Hepatocyte (in vitro differentiated cells): Measurements from ENCODE around the gene B3GNT9. TPM values are rescaled to one million over a fixed set of nuclear protein-coding genes. Genes with fewer than 3 reads are reported as not detected.

Source experiments
- DNase-seq: peaks from one replicate; pipeline ENCODE4 v3.0.0-alpha.2; 2016; ENCODE audit warnings: low spot score
- H2AFZ ChIP-seq: fragments of 200-600 bp; sonication (generic); 2 replicates; pipeline ENCODE4 v1.6.0; 2016; ENCODE audit warnings: antibody characterized with exemption, mild to moderate bottlenecking
- H3K27ac ChIP-seq: fragments of 200-600 bp; sonication (generic); 2 replicates; pipeline ENCODE4 v1.5.1; 2016; ENCODE audit warnings: mild to moderate bottlenecking
- H3K27me3 ChIP-seq: fragments of 200-600 bp; sonication (generic); 2 replicates; pipeline ENCODE4 v1.6.1; 2016
- H3K36me3 ChIP-seq: fragments of 200-600 bp; sonication (generic); replicated peaks from 2 replicates; pipeline ENCODE4 v1.5.1; 2016; ENCODE audit warnings: low read depth; ENCODE audit not compliant: insufficient read depth
- H3K4me1 ChIP-seq: fragments of 200-600 bp; sonication (generic); 2 replicates; pipeline ENCODE4 v1.5.1; 2016; ENCODE audit warnings: mild to moderate bottlenecking, moderate library complexity; ENCODE audit not compliant: insufficient read depth
- H3K4me2 ChIP-seq: fragments of 200-600 bp; sonication (generic); 2 replicates; pipeline ENCODE4 v1.6.0; 2016
- H3K4me3 ChIP-seq: fragments of 200-600 bp; sonication (generic); 2 replicates; pipeline ENCODE4 v1.5.1; 2016; ENCODE audit warnings: mild to moderate bottlenecking
- H3K79me2 ChIP-seq: fragments of 200-600 bp; sonication (generic); 2 replicates; pipeline ENCODE4 v1.6.0; 2017; ENCODE audit warnings: mild to moderate bottlenecking
- H3K9me2 ChIP-seq: fragments of 200-600 bp; sonication (generic); replicated peaks from 2 replicates; pipeline ENCODE4 v1.6.0; 2017; ENCODE audit warnings: mild to moderate bottlenecking; ENCODE audit not compliant: insufficient read depth
- H3K9me3 ChIP-seq: fragments of 200-600 bp; sonication (generic); 2 replicates; pipeline ENCODE4 v1.5.1; 2016; ENCODE audit warnings: low read depth, mild to moderate bottlenecking
- H4K20me1 ChIP-seq: fragments of 200-600 bp; sonication (generic); 2 replicates; pipeline ENCODE4 v1.6.0; 2016; ENCODE audit warnings: mild to moderate bottlenecking; ENCODE audit not compliant: insufficient read depth, poor library complexity, severe bottlenecking
- EZH2 ChIP-seq: fragments of 200-600 bp; sonication (generic); IDR thresholded peaks from 2 replicates; pipeline ENCODE4 v1.6.1; 2016; ENCODE audit warnings: antibody characterized with exemption, mild to moderate bottlenecking, borderline replicate concordance
- EZH2phosphoT487 ChIP-seq: fragments of 200-600 bp; sonication (generic); IDR thresholded peaks from one replicate; pipeline ENCODE4 v1.6.1; 2018; ENCODE audit warnings: antibody characterized with exemption, mild to moderate bottlenecking, low read depth, moderate library complexity; ENCODE audit not compliant: unreplicated experiment, severe bottlenecking
- WGBS: methylation state at CpG from one replicate; pipeline ENCODE4 v1.1.6; 2016; ENCODE audit warnings: low lambda C conversion rate; ENCODE audit errors: missing lambda C conversion rate; 5-methylcytosine and 5-hydroxymethylcytosine counted together
- polyA plus RNA-seq: library from polyadenylated mRNA; unstranded; fragments of >200 nt; fragmentation: Nextera tagmentation; extraction: Ambion mirVana; gene quantifications from 2 replicates; pipeline ENCODE4 v1.2.1, GENCODE V29; 2016
- total RNA-seq: library from RNA; depleted of rRNA; stranded (reverse); fragments of >200 nt; gene quantifications from 2 replicates; pipeline ENCODE4 v1.2.3, GENCODE V29; 2014
- TF ChIP-seq, protein P1 (sequence below): fragments of 200-600 bp; sonication (generic); IDR thresholded peaks from 2 replicates; pipeline ENCODE4 v1.5.1; 2016; ENCODE audit warnings: antibody characterized with exemption, mild to moderate bottlenecking; ENCODE audit not compliant: poor library complexity

B3GNT9 gene
- total and polyA plus RNA-seq, 2 experiments from 2014 or later = 34.5 to 44.2 TPM

- H3K27me3 ChIP-seq = peaks cover 75% of the 10 kb centered on the region
- no peaks in the 10 kb centered on the region for H3K9me3 ChIP-seq
- H3K36me3 ChIP-seq = no peaks in the 10 kb centered on the region
- H3K27ac ChIP-seq = no peak overlapping the region
- WGBS = 2% methylated on average over 27 of the region's 34 CpGs
- H3K4me1 ChIP-seq = peaks cover 38% of the 10 kb centered on the region
- no peak overlapping the region for H2AFZ ChIP-seq
- no peak for DNase-seq
- no peak overlapping the region for H3K4me3 ChIP-seq
- H3K79me2 ChIP-seq = no peaks in the 10 kb centered on the region
- TF ChIP-seq EZH2phosphoT487 (no peak), EZH2 (peak; percentile 6)
- TF ChIP-seq, protein P1, sequence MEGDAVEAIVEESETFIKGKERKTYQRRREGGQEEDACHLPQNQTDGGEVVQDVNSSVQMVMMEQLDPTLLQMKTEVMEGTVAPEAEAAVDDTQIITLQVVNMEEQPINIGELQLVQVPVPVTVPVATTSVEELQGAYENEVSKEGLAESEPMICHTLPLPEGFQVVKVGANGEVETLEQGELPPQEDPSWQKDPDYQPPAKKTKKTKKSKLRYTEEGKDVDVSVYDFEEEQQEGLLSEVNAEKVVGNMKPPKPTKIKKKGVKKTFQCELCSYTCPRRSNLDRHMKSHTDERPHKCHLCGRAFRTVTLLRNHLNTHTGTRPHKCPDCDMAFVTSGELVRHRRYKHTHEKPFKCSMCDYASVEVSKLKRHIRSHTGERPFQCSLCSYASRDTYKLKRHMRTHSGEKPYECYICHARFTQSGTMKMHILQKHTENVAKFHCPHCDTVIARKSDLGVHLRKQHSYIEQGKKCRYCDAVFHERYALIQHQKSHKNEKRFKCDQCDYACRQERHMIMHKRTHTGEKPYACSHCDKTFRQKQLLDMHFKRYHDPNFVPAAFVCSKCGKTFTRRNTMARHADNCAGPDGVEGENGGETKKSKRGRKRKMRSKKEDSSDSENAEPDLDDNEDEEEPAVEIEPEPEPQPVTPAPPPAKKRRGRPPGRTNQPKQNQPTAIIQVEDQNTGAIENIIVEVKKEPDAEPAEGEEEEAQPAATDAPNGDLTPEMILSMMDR = no peak
- H4K20me1 ChIP-seq = peaks cover 4% of the 10 kb centered on the region
- H3K9me2 ChIP-seq = no peaks in the 10 kb centered on the region
- H3K4me2 ChIP-seq = peak overlapping the region; percentile 90
Observed at GRCh38 chr16:67163999-67164558, 13.3 kb upstream of the B3GNT9 start.

- Histone ChIP-seq H3K4me2 (peak overlapping the region; percentile 90), H3K27me3 (peaks cover 70% of the 10 kb centered on the region), H2AFZ (peak overlapping the region; percentile 28), H3K9me2 (no peaks in the 10 kb centered on the region), H3K36me3 (no peaks in the 10 kb centered on the region), H3K4me1 (peaks cover 40% of the 10 kb centered on the region), H3K9me3 (no peaks in the 10 kb centered on the region), H3K4me3 (no peak overlapping the region), H4K20me1 (peaks cover 4% of the 10 kb centered on the region), H3K79me2 (no peaks in the 10 kb centered on the region), H3K27ac (no peak overlapping the region)
- TF ChIP-seq EZH2phosphoT487 = no peak
- peak; percentile 23 for TF ChIP-seq EZH2
- TF ChIP-seq, protein P1 = no peak
- DNase-seq = no peak
- WGBS = 4% methylated on average over 95 of the region's 99 CpGs
Observed at GRCh38 chr16:67163164-67163998, 12.6 kb upstream of the B3GNT9 start.

DNA sequence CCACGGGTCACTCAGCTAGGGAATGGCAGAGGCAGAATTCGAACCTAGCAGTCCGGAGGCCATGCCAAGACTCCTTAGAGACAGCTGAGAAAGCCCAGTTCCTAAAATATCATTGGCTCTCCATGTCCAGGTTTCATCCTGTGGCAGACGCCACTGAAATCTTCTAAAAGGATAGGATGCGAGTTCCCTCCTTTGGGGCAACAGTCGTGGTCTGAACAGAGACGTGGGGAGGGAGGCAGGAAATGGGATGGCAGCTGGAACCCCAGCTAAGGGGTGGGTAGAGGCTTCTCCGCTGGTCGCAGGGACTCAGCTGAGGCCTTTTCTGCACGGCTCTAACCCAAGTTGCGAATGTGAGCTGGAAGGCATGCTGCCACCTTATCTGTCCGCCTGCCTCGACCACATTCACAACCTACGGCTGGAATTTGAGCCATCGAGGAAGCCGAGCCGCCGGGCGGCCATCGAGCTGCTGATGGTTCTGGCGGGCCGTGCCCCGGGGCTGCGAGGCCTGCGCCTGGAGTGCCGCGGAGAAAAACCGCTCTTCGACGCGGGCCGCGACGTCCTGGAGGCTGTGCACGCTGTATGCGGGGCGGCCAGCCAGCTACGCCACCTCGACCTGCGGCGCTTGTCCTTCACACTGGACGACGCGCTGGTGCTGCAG lies 11.8 kb upstream of the B3GNT9 start:
- H2AFZ ChIP-seq = no peak overlapping the region
- DNase-seq = no peak
- no peaks in the 10 kb centered on the region for H3K79me2 ChIP-seq
- H3K4me1 ChIP-seq = peaks cover 40% of the 10 kb centered on the region
- no peak overlapping the region for H3K27ac ChIP-seq
- H3K36me3 ChIP-seq = no peaks in the 10 kb centered on the region
- no peak overlapping the region for H3K4me3 ChIP-seq
- TF ChIP-seq, protein P1 = no peak
- TF ChIP-seq EZH2 = peak; percentile 20
- H3K27me3 ChIP-seq = peaks cover 63% of the 10 kb centered on the region
- WGBS = 11% methylated on average over 43 of the region's 44 CpGs
- H3K4me2 ChIP-seq = peak overlapping the region; percentile 90
- peaks cover 4% of the 10 kb centered on the region for H4K20me1 ChIP-seq
- H3K9me2 ChIP-seq = no peaks in the 10 kb centered on the region
- H3K9me3 ChIP-seq = no peaks in the 10 kb centered on the region
